ENCODE measurements around the gene CRELD2. TPM values are rescaled to one million over a fixed set of nuclear protein-coding genes. Genes with fewer than 3 reads are reported as not detected.

The CRELD2 gene
- total RNA-seq, 2 experiments from 2014 or later, result 21.2 to 23.3 TPM

DNA sequence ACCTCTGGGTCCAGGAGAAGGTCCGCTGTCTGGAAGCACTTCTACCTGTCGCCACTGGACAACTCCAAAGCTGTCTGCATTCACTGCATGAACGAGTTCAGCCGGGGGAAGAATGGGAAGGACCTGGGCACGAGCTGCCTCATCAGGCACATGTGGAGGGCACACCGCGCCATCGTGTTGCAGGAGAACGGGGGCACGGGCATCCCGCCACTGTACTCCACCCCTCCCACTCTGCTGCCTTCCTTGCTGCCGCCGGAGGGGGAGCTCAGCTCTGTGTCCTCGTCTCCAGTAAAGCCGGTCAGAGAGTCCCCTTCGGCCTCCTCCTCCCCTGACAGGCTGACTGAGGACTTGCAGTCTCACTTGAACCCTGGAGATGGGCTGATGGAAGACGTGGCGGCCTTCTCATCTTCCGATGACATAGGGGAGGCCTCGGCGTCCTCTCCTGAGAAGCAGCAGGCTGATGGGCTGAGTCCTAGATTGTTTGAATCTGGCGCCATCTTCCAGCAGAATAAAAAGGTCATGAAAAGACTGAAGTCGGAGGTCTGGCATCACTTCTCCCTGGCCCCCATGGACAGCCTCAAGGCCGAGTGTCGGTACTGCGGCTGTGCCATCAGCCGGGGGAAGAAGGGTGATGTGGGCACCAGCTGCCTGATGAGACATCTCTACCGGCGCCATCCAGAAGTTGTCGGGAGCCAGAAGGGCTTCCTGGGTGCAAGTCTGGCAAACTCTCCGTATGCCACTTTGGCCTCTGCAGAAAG is 33.8 kb upstream of the CRELD2 start:
- CTCF ChIA-PET, result no interaction called here
- ATAC-seq (ENCODE audit: poor library complexity), result no peak

GRCh38 chr22:49885281-49885680 is 33.2 kb upstream of the CRELD2 start:
- CTCF ChIA-PET, result no interaction called here

More for the DNA sequence above, 33.8 kb upstream of the CRELD2 start:
- Histone ChIP-seq H3K4me1 (ENCODE audit: insufficient read depth, low read length) (peaks cover 16% of the 10 kb centered on the region), H3K27me3 (ENCODE audit: control insufficient read depth in 1 of 2, insufficient read depth in 2 of 2, low read length in 2 of 2) (no peaks in the 10 kb centered on the region), H3K27ac (ENCODE audit: low read depth in 1 of 2, low read length in 2 of 2) (no peak overlapping the region), H3K9me3 (ENCODE audit: control insufficient read depth in 1 of 2, insufficient read depth in 1 of 2, low read length in 2 of 2) (peaks cover 0 to 3% of the 10 kb centered on the region in 2 experiments), H3K36me3 (ENCODE audit: insufficient read depth, low read length) (peaks cover 60% of the 10 kb centered on the region), H3K4me3 (ENCODE audit: low read length) (no peak overlapping the region)
- Mint-ChIP-seq H3K9me3 (no peaks in the 10 kb centered on the region), H3K27me3 (no peaks in the 10 kb centered on the region), H3K4me1 (ENCODE audit: low read depth) (peaks cover 33% of the 10 kb centered on the region), H3K36me3 (ENCODE audit: low read depth) (peaks cover 60% of the 10 kb centered on the region), H3K27ac (no peak overlapping the region), H3K4me3 (no peak overlapping the region)
- POLR2A ChIA-PET, result no interaction called here
- intact Hi-C loops (cut with DNase I, micrococcal nuclease), result loop anchor here (2.0 to 5.0 kb wide), 2 partner anchors 57 to 118 kb away; partner anchors contain the start of gene BRD1 (in 1 of the 2)
- DNase-seq, result no peak
- TF ChIP-seq, protein P1, sequence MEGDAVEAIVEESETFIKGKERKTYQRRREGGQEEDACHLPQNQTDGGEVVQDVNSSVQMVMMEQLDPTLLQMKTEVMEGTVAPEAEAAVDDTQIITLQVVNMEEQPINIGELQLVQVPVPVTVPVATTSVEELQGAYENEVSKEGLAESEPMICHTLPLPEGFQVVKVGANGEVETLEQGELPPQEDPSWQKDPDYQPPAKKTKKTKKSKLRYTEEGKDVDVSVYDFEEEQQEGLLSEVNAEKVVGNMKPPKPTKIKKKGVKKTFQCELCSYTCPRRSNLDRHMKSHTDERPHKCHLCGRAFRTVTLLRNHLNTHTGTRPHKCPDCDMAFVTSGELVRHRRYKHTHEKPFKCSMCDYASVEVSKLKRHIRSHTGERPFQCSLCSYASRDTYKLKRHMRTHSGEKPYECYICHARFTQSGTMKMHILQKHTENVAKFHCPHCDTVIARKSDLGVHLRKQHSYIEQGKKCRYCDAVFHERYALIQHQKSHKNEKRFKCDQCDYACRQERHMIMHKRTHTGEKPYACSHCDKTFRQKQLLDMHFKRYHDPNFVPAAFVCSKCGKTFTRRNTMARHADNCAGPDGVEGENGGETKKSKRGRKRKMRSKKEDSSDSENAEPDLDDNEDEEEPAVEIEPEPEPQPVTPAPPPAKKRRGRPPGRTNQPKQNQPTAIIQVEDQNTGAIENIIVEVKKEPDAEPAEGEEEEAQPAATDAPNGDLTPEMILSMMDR (IDR thresholded peaks at IDR 0.05), result no peak

GRCh38 chr22:49885881-49886280 is 32.6 kb upstream of the CRELD2 start:
- Mint-ChIP-seq H3K4me3 (no peak overlapping the region), H3K27ac (no peak overlapping the region), H3K36me3 (ENCODE audit: low read depth) (peaks cover 72% of the 10 kb centered on the region), H3K4me1 (ENCODE audit: low read depth) (peaks cover 23% of the 10 kb centered on the region), H3K27me3 (no peaks in the 10 kb centered on the region), H3K9me3 (no peaks in the 10 kb centered on the region)
- DNase-seq (no peak), ATAC-seq (ENCODE audit: poor library complexity) (no peak)
- no peak overlapping the region for H3K27ac ChIP-seq (ENCODE audit: low read depth in 1 of 2, low read length in 2 of 2)
- TF ChIP-seq, protein P1 (IDR thresholded peaks at IDR 0.05), result no peak
- H3K4me1 ChIP-seq (ENCODE audit: insufficient read depth, low read length), result peaks cover 9% of the 10 kb centered on the region
- POLR2A ChIA-PET, result no interaction called here
- no peak overlapping the region for H3K4me3 ChIP-seq (ENCODE audit: low read length)
- intact Hi-C loops (cut with DNase I, micrococcal nuclease), result loop anchor here in 1 of 2 experiments (2.0 kb wide), 1 partner anchor 119 kb away; no protein-coding TSS in a partner anchor
- CTCF ChIA-PET, result no interaction called here
- peaks cover 0 to 7% of the 10 kb centered on the region in 2 experiments for H3K9me3 ChIP-seq (ENCODE audit: control insufficient read depth in 1 of 2, insufficient read depth in 1 of 2, low read length in 2 of 2)
- no peaks in the 10 kb centered on the region for H3K27me3 ChIP-seq (ENCODE audit: control insufficient read depth in 1 of 2, insufficient read depth in 2 of 2, low read length in 2 of 2)
- peaks cover 62% of the 10 kb centered on the region for H3K36me3 ChIP-seq (ENCODE audit: insufficient read depth, low read length)

More at GRCh38 chr22:49885281-49885680, 33.2 kb upstream of the CRELD2 start:
- DNase-seq (no peak), ATAC-seq (ENCODE audit: poor library complexity) (no peak)
- Histone ChIP-seq H3K36me3 (ENCODE audit: insufficient read depth, low read length) (peaks cover 61% of the 10 kb centered on the region), H3K27ac (ENCODE audit: low read depth in 1 of 2, low read length in 2 of 2) (no peak overlapping the region), H3K4me1 (ENCODE audit: insufficient read depth, low read length) (peaks cover 12% of the 10 kb centered on the region), H3K9me3 (ENCODE audit: control insufficient read depth in 1 of 2, insufficient read depth in 1 of 2, low read length in 2 of 2) (peaks cover 0 to 3% of the 10 kb centered on the region in 2 experiments), H3K4me3 (ENCODE audit: low read length) (no peak overlapping the region), H3K27me3 (ENCODE audit: control insufficient read depth in 1 of 2, insufficient read depth in 2 of 2, low read length in 2 of 2) (no peaks in the 10 kb centered on the region)
- H3K4me1 Mint-ChIP-seq (ENCODE audit: low read depth), result peaks cover 28% of the 10 kb centered on the region
- no peak overlapping the region for H3K27ac Mint-ChIP-seq
- no peaks in the 10 kb centered on the region for H3K27me3 Mint-ChIP-seq
- POLR2A ChIA-PET, result no interaction called here
- no peak overlapping the region for H3K4me3 Mint-ChIP-seq
- H3K36me3 Mint-ChIP-seq (ENCODE audit: low read depth), result peaks cover 66% of the 10 kb centered on the region
- no peaks in the 10 kb centered on the region for H3K9me3 Mint-ChIP-seq
- intact Hi-C loops (cut with DNase I, micrococcal nuclease), result loop anchor here in 1 of 2 experiments (2.0 kb wide), 1 partner anchor 118 kb away; no protein-coding TSS in a partner anchor
- TF ChIP-seq, protein P1 (IDR thresholded peaks at IDR 0.05), result no peak

Data from CD4-positive, alpha-beta T cell (primary cell).